Mesangial cell (primary cell): ENCODE data around the gene MYMK. TPM values are rescaled to one million over a fixed set of nuclear protein-coding genes. Genes with fewer than 3 reads are reported as not detected.

Experiments used
- total RNA-seq: library from RNA; depleted of rRNA; stranded (reverse); fragments of >200 nt; gene quantifications from 2 replicates; pipeline ENCODE4 v1.2.3, GENCODE V29; 2015

Gene MYMK
- not detected in 2 replicates for total RNA-seq

GRCh38 chr9:133524679-133525228 is at the start of gene MYMK:
TSS of gene MYMK (minus strand) at chr9:133524959. CDS start at chr9:133524844, 115 bp downstream.

GRCh38 chr9:133534346-133535291 is 9.9 kb upstream of the MYMK start, which contains the start of gene ADAMTSL2:
TSS of gene ADAMTSL2 (plus strand) at chr9:133534704. CDS start at chr9:133536713, 2,009 bp downstream.

GRCh38 chr9:133478851-133479711 is 45.7 kb downstream of the MYMK start, which contains the start of gene SLC2A6:
TSS of gene SLC2A6 (minus strand) at chr9:133479099. CDS start at chr9:133479059, 40 bp downstream.

Other genes with a start within 250 kb of the MYMK start
- gene ABO, start 249.8 kb downstream of the MYMK start, total RNA-seq, result 1.1 TPM in 1 of 2 replicates, not detected in the other
- 9.4 and 9.5 TPM in 2 replicates for gene SURF6, start 188.8 kb downstream of the MYMK start, total RNA-seq
- gene MED22, start 176.8 kb downstream of the MYMK start, total RNA-seq, result 24.0 and 32.5 TPM in 2 replicates
- gene RPL7A, start 176.7 kb downstream of the MYMK start, total RNA-seq, result 1,845 and 2,045 TPM in 2 replicates
- gene SURF1, start 168.5 kb downstream of the MYMK start, total RNA-seq, result 17.1 and 50.3 TPM in 2 replicates
- 22.8 and 33.9 TPM in 2 replicates for gene SURF2, start 168.4 kb downstream of the MYMK start, total RNA-seq
- gene SURF4, start 148.9 kb downstream of the MYMK start, total RNA-seq, result 220 and 283 TPM in 2 replicates
- 0.49 and 1.3 TPM in 2 replicates for gene STKLD1, start 148.6 kb downstream of the MYMK start, total RNA-seq
- gene REXO4, start 106.9 kb downstream of the MYMK start, total RNA-seq, result 16.6 and 17.6 TPM in 2 replicates
- 1.3 and 5.8 TPM in 2 replicates for gene ADAMTS13, start 102.6 kb downstream of the MYMK start, total RNA-seq
- gene CACFD1, start 65.0 kb downstream of the MYMK start, total RNA-seq, result 6.5 and 29.3 TPM in 2 replicates
- gene SLC2A6, start 45.9 kb downstream of the MYMK start, total RNA-seq, result 17.7 and 37.6 TPM in 2 replicates
- gene ADAMTSL2, start 9.7 kb upstream of the MYMK start, total RNA-seq, result under 0.01 and 0.25 TPM in 2 replicates
- gene FAM163B, start 84.4 kb upstream of the MYMK start, total RNA-seq, result not detected in 2 replicates
- not detected in 2 replicates for gene DBH, start 111.4 kb upstream of the MYMK start, total RNA-seq
- 0.49 and 5.6 TPM in 2 replicates for gene SARDH, start 213.4 kb upstream of the MYMK start, total RNA-seq